Measurements from ENCODE around the gene RPL39L.

- TF ChIP-seq CTCF (IDR thresholded peaks at IDR 0.05; ENCODE audit: low read depth, low read length, poor library complexity, severe bottlenecking) (no peak), EZH2phosphoT487 (IDR thresholded peaks at IDR 0.05; ENCODE audit: borderline replicate concordance, low read length) (no peak)
These were observed 13.8 kb downstream of the RPL39L start for GRCh38 chr3:187125319-187126031.

All from DOHH2 (cell line).